GM18868 (cell line): ENCODE data around the gene MYLK4.

Experiments used
- ATAC-seq: cut with Tn5 transposase; IDR thresholded peaks from one replicate; pipeline ENCODE4 v1.9.1; 2021; ENCODE audit warnings: mild to moderate bottlenecking, moderate library complexity; ENCODE audit not compliant: unreplicated experiment

Gene MYLK4

GRCh38 chr6:2737885-2738284 is 12.8 kb downstream of the MYLK4 start:
- ATAC-seq = no peak

DNA sequence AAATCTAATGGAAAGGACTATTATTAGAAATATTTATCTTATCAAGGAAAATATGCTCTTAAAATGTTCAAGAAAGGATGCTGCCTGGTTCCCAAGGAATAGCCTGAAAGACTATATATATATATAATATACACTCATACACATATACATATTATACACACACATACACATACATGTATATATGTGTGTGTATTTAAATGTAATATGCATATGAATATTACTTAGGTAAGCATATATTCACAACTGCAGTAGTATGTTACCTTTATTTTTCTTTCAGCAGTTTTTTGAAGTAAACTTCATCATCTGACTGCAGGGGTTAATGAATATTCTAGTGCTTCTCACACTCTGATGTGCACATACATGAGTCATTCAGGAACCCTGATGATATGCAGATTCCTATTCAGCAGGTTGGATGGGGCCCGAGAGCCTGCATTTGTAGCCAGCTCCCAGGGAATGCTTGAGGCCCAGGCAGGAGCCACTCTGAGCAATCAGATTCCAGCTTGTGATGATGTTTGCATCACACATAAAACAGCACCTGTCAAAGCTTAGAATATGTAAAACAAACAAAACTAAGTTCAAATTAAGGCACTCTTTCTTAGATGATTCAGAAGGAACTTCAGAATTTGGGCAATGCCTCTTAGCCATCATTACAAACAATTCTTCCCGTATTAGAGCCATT is 16.1 kb downstream of the MYLK4 start:
- no peak for ATAC-seq

GRCh38 chr6:2733736-2734480 is 16.8 kb downstream of the MYLK4 start:
- ATAC-seq = no peak

GRCh38 chr6:2733324-2733723 is 17.4 kb downstream of the MYLK4 start:
- peak; percentile 97 for ATAC-seq

GRCh38 chr6:2732503-2733089 is 18.1 kb downstream of the MYLK4 start:
- ATAC-seq = no peak

DNA sequence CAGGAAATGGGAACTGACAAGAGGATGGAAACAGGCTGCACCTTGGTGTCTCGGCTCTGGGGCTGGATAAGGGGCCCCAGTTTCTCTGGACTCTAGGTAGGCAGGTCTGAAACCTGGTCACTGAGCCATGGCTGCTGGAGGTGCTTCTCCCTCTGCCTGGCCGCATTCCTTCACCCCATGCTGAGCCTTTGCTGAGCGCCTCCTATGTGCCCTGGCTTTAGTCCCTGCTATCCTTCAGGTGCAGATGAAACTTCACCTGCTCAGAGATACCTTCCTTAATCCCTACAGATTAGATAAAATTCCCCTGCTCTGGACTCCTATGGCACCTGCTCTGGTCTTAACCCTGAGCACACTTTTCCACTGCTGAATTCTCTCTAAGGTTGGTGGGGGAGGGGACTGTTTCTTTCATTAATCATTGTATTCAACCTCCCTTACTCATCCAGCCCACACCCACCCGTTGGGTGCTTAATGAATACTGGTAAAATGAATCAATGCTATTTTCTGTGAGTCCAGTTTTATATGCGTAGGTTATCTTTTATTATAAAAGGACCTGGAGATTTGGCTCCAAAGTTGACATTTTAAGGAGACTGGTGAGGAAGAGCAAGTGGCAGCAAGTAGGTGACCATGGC is 19.3 kb downstream of the MYLK4 start:
- no peak for ATAC-seq

DNA sequence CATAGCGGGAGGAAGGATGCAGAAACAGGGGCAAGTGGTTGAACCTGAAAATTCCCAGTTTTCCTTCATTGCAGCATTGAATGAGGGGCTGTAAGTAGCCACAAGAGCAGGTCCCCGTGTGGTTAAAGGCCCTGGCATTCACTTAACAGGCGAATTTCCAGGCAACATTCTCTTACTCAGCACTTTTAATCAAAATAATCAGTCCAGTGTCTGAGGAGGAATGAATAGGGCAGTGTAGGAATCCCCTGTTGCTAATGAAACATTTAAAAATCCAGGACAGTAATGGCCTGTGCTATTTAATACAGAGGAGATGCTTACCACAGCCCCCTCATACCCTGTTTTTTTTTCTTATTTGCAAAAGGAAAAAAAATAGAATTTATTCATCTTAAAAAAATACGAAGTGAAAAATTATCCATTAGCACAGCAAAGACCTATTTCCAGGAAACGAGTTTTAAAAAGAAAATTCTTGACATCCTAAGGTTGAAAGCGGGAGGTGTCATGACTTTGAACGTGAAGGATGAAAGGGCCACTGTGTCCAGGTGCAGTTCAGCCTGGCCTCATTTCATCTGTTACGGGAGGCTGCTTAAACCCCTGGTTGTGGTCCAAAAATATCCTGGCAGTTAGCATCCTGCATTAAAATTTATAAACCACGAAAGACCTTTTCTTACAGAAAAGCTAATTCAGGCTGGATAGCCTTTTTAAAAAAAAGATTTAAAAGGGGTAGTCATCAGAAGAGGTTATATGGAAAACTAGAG is 20.2 kb downstream of the MYLK4 start:
- ATAC-seq = no peak

DNA sequence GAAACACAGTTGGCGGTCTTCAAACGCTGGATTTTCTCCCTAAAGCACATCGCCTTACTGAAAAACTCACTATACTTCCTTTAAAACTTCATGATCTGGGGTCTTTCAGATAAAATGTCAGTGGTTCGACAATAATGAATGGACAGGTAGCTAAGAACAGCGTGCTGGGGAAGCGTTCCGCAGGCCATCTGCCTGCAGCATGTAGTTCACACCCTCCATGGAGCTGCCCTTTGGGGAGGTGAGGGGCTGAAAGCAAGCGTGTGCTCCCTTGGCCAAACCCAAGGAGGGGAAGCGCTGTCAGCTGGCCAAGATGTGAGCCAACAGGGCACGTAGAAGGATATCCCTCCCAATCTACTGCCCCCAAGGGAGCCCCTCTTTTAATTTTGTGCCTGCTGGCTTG is 20.8 kb downstream of the MYLK4 start:
- ATAC-seq = no peak

- ATAC-seq = peak; percentile 74
Measured at GRCh38 chr6:2725999-2726567, 24.6 kb downstream of the MYLK4 start.

DNA sequence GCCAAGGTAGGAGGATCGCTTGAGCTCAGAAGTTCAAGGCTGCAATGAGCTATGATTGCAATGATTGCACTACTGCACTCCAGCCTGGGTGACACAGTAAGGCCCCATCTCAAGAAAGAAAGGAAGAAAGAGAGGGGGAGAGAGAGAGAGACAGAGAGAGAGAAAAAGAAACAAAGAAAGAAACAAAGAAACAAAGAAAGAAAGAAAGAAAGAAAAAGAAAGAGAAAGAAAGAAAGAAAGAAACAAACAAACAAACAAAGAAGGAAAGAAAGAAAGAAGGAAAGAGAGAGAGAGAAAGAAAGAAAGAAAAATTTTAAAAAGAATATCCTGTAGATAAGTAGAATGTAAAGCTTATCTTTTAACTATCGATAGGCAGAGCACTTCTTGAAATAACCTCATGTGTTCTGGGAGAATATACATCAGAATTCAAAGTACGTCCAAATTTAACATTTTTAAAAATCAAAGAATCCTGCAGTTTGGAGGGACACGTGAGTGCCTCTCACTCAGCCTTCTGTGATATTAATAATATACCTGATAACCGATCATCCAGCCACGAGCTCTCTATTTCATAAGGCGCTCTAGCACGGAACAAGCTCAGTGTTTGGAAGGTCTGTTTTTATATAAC is 25.2 kb downstream of the MYLK4 start:
- no peak for ATAC-seq

DNA sequence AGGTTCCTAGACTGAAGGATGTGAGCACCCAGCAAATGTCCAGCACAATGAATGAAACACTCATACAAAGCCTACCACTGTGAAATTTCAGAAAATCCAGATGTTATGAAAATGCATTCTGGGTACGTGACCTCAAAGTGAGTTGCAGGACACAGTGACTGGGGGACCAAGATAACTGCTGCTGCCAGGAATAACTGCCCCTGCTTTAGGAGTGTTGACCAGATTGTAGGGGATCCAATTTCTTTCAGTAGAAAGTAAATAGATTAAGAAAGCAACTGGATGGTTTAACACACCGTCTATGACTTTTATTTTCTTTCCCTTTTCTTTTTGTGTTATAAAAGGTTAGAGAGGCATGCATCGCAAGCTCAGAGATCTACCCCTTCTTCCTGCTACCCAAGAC is 29.5 kb downstream of the MYLK4 start:
- ATAC-seq = no peak

DNA sequence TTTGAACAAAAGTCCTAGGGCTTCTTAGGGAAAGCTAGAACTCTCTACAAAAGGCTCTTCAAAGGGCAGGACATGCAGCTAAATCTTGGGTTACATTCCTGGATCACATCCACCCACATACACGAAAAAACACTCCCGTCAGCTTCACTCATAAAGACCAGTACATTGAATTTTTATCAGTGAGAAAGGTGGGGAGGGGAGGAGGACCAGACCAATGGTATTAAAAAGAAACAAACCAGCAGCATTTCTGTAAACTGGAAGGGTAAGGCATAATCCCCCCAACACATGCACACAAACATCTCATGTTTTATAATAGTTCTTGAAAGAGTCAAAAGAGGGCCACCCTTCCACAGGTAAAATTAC is 31.6 kb downstream of the MYLK4 start:
- ATAC-seq = no peak

DNA sequence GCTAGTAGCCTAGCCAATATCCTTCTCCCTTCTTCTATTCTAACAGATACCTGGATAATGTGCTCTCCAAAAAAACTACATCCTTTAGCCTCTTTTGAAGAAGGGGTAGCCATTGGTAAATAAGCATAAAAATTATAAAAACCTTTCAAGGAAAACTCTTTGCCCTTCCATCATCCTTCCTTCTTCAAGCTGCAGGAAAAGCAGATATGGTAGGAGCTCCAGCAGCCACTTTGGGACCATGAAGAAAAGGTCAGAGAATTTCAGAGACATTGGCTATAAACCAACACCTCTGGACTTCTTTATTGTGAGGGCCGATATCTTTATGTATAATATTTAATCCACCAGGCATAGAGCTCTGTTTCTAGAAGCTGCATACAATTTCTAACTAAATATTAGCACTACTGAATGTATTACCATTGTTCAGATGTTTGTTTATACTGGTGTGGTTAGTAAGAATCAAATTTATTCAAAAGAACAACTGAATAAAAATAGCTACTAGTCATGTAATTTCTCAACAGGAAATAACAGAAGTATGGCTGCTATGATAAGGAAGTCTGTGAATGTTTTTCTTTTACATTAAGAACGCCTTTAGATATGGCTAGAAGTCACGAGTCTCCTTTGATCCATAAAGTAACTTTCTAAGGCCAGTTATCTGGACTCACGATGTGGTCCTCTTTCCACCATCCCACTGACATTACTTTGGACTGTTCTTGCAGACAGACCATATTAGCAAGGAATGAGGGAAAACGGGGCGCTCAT is 32.2 kb downstream of the MYLK4 start:
- no peak for ATAC-seq

- no peak for ATAC-seq
Measured at GRCh38 chr6:2716936-2717700, 33.6 kb downstream of the MYLK4 start.

DNA sequence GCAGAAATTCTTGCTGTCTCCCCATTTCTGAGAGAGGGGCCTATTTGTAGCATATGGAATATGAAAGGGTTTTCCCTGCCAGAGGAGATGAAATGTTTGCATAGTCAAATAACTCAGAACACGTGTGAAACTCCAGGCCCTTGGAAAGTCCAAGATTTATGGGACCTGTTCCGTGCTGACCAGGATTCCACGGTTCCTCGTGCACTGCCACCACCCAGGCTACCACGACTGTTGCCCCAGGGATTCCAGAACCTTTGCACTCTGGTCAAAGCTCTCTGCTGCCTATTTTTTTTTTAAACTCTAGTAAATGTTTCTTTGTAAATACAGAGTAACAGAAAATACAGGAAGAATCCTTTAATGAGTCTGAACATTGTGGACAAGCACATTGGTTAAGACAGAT is 35.0 kb downstream of the MYLK4 start:
- ATAC-seq = no peak

DNA sequence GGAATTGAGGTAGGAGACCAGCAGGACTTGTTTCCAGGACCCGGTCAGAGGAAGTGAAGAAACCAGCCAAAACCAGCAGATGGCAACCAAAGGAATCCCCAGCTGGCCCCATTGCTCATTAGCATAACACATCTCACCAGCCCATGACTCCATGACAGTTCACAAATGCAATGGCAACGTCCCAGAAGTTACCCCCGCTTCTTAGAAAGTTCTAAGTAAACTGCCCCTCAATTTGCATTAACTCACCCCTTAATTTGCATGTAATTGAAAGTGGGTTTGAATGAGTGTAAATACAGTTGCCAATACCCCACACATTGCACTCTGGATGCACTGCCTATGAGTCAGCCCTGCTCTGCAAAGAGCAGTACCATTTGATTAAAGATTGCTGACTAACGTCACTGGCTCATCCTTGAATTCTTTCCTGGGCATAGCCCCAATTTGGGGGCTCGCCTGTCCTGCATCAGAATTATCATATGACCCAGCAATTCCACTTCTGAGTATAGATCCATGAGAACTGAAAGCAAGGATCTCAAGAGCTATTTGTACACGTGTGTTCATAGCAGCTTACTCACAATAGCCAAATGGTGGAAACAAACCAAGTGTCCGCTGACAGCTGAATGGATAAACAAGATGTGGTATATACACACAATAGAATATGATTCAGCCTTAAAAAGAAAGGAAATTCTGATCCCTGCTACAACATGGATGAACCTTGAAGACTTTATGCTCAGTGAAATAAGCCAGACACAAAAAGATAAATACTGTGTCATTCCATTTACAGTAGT is 36.4 kb downstream of the MYLK4 start:
- ATAC-seq = no peak

DNA sequence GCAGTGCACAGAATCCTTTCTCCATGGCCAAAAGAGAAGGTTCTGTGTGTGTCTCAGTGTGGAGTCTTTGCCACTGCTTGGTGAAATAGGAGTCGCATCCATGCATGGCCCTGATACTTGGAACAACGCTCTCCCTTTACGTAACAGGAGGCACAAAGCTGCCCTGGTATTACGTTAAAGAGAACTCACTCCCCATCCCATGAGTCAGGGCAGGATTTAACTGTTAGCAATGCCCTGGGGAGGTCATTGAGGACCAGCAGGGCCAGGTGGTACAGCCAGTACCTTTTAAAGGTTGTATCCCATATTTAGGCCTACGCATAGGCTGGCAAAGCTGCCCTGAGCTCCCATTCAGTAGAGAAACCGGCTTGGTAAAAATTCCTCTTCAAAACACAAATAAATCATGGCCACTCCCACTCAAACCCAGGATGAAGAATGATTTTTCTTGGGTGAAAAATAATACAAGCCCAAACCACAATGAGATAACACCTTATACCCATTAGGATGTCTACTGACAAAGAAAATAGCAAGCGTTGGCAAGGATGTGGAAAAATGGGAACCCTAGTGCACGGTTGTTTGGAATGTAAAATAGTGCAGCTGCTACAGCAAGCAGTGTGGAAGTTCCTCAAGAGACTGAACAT is 37.1 kb downstream of the MYLK4 start:
- ATAC-seq = no peak

DNA sequence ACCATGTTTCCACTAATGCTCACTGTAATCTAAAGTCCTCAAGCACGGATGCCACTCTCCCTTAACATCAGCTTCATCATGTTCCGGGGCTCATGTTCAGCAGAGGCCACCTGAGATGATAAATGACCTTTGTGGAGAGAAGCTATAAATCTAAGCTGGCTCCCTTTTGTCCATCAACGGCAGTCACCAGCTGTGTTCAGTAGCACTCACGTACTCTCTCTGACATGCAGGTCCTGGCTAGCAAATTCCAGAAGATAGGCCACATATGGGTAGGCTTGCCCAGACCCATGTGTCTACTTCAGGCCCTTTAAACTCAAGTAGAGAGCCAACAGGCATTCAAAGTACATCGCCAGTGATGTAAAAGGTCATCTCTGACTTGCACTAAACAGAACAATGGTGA is 38.6 kb downstream of the MYLK4 start:
- no peak for ATAC-seq
